Stimulated activated CD8-positive, alpha-beta memory T cell treated with anti-CD3 and anti-CD28 coated beads, Interleukin-4, amount 100 ng/mL, for 4 hours (primary cell): ENCODE measurements around the gene HEY2.
A peak's percentile ranks its signal among the peaks of the same experiment; 100 is the strongest.

ENCODE experiments used
- DNase-seq, 2 donors: peaks; one replicate each; pipeline ENCODE4 v3.0.0-alpha.2; 2020; ENCODE audit warnings: low read depth in 2 of 2, low spot score in 1 of 2

Gene HEY2

GRCh38 chr6:125742464-125743120 lies 6.8 kb upstream of the HEY2 start:
- no peak for DNase-seq

GRCh38 chr6:125743604-125744003 lies 5.8 kb upstream of the HEY2 start:
- no peak for DNase-seq

DNA sequence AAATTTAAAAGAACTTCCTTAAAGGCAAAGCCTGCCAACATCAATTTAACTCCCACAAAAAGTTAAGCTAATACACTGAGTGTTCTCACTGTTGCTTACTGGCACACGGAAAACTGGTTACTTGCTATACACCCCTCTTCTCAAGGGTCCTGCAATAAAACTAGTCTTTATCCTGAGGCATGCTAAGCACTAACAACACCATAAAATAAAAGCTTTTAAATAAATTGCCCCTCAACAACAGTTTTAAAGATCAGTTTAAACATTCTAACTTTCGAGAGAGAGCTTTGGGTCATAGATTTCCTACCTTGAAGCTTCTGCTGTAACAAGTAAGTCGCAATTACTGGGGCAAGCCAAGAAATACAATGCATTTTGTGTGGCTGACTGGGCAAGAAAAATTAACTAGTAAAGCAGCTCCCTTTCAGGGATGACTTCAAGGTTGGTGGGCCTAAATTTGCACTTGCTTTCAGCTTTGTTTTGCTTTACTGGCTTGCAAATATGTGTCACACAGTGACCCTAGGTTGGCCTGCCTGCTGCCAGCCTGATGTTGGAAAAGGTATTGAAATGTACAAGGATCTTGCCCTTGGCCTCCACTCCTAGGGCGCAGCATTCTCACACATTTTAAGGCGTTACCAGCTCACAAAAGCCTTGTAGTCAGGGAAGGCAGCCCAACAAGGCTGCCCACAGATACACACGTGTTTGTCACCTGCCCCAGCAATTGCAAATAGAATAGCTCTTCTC lies 4.0 kb upstream of the HEY2 start:
- no peak for DNase-seq

- no peak for DNase-seq
Measured at GRCh38 chr6:125746019-125746414, 3.4 kb upstream of the HEY2 start.

GRCh38 chr6:125746731-125747588 lies 2.5 kb upstream of the HEY2 start:
- DNase-seq = peak; percentile 50 to 53

DNA sequence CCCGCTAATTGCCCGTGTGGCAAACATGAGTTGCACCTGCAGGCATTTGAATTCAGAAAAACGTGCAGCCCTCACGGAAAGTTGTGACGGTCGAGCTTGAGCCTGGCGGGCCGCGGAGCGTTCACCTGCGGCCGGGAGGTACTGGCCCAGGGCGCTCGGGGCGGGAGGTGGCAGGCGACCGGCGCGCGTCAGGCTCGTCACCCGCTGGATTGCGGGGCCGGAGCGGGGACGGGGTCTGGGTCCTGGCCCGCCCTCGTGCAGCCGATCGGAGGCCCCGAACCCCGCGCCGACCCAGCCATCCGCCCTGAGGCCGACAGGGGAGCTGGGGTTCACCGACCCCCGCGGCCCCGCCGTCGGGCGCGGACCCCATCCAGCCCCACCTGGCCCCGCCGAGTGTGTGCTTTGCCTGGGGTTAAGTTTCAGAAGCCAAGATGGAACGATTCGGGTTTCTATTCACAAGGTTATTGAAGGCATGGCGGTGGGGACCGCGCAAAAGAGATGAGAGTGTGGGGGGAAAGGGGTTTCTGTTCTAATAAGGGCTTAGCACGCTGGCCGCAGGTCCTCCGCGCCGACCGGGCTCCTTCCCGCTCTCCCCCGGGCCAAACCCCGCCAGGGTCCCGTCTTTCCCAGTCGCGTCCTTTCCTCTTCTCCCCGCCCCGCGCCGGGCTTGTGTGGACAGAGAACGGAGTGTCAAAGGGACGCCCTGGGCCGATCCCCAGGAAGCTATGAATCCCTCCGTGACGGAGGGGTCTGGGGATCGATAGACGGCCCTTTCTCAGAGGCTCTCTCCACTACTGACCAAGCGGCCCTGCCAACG lies 1.6 kb upstream of the HEY2 start:
- DNase-seq = no peak

GRCh38 chr6:125748406-125749172 lies 843 bp upstream of the HEY2 start:
- no peak for DNase-seq

DNA sequence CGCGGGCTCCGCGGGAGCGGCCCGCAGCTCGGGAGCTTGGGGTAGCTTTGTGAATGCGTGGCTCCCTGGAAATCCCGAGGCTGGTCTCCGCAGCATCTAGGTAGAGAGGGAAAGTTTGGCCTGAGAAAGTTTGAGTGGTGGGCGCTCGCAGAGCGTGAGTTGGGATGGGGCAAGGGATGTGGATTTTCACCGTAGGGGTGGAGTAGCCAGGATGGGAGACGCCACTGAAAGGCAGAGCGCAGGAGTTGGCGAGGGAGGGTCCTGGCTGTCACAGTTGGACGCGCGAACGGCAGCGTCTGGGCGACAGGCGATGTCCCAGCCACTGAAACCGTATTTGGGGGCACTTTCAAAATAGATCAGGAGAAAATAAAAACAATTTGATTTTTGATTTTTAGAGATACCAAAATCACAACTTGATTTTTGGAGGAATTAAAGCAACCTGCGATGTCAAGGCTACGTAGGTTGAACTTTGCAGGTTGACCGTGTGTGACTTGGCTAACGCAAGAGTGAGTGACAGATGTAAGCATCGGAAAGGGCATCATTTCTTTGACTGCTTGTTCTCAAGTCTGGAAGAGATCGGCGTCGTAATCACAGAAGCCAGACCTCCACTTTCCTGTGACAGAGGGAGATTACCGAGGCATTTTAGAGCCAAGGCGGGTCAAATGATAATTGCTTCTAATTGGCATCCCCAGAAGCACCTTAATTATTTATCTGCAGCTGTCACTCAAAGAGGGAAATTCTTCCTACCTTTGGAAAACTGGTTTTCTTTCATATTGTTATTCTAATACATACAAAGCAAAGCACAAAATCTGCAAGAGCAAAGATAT lies 646 bp downstream of the HEY2 start:
- no peak for DNase-seq

- DNase-seq = no peak
Measured at GRCh38 chr6:125750692-125751333, 1.4 kb downstream of the HEY2 start.

DNA sequence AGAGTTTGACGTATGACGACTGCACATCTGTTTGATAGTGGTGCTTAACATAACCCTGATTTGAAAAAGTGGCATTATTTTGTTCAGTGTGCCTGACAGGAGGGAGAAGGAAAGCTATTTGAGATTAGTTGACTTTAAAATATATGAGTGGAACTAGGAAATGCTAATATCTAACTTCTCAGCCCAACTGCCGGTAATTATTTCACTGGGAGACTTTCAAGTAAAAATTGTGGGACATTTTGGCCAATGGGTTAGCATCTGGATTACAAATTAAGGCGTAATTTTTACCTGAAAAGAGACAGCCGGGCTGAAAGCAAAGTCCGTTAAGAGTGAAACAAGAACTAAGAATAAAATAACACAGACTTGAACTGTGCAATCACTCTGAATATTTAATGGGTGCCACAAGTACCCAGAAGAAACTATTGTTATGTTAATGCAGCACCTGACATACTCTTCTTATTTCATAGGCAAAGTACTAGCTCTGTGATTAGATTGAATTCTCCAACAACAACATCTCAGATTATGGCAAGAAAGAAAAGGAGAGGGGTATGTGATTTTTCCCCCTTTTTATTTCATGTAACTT lies 2.0 kb downstream of the HEY2 start:
- DNase-seq = no peak

DNA sequence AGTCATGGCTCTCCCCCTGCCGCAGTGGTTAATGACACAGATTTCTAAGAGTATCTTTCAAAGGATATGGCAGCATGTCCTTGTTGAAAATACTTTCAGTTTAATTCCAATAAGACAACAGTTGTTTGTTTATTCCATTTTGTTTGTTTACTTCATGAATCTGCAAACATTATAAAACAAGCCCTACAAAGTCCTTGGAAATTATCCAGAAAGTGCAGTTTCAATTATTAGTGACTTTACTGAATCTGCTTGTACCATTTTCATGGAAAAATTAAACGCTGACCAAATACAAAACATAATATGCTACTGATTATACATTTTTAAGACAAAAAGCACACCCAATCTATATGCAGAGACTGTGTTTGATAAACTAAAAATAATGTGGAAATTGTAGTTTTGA lies 3.3 kb downstream of the HEY2 start:
- DNase-seq = no peak

DNA sequence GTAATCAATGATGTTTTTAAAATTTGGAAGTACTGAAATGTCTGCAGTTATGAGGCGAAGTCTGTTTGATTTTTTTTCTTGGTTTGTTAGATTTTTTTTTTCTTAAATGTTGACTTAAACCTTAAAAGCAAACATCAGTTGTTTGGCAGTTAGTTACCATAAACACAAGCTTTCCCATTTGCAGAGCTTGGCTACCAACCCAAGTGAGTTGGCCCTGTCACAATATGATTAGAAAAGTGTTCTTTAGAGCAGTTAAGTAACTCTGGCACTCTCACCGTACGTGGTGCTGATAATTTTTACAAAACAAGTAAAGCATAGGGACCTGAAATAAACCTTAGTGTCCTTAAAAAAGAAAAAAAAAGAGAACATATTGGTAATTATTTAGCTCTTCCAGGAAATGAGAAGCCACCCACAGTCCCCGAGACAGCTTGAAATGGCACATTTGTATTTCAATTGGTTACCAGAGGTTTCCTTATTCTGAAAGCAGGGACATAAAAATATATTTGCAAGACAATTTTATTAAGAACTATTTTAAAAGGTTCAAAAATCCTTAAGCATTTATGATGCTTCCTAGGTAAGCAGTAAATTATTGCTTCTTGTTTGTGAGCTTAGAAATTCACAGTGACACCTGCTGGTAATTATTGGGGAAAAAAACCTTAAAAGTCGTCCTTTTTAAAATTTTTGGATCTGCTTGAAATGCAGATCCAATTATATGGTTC lies 3.9 kb downstream of the HEY2 start:
- no peak for DNase-seq

DNA sequence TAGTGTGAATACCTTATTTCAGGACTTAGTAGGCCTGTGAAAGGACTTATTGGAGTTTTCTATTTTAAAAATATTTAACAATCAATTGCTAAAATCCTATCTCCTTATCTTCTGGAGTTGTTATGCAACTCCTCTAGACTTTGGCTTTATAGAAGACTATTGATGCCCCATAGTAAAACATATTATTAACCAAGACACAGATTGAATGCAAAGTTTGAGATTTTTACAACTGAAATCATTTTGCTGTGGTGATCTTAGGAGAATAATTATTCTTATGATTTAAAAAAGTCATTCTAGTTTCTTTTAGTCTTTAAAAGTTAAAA lies 4.5 kb downstream of the HEY2 start:
- DNase-seq = no peak

GRCh38 chr6:125754566-125754965 lies 5.1 kb downstream of the HEY2 start:
- no peak for DNase-seq

GRCh38 chr6:125759184-125759902 lies 9.9 kb downstream of the HEY2 start:
- DNase-seq = no peak

DNA sequence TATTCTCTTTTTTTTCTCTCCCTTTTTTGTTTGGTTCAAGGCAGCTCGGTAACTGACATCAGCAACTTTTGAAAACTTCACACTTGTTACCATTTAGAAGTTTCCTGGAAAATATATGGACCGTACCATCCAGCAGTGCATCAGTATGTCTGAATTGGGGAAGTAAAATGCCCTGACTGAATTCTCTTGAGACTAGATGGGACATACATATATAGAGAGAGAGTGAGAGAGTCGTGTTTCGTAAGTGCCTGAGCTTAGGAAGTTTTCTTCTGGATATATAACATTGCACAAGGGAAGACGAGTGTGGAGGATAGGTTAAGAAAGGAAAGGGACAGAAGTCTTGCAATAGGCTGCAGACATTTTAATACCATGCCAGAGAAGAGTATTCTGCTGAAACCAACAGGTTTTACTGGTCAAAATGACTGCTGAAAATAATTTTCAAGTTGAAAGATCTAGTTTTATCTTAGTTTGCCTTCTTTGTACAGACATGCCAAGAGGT lies 10.6 kb downstream of the HEY2 start:
- no peak for DNase-seq

DNA sequence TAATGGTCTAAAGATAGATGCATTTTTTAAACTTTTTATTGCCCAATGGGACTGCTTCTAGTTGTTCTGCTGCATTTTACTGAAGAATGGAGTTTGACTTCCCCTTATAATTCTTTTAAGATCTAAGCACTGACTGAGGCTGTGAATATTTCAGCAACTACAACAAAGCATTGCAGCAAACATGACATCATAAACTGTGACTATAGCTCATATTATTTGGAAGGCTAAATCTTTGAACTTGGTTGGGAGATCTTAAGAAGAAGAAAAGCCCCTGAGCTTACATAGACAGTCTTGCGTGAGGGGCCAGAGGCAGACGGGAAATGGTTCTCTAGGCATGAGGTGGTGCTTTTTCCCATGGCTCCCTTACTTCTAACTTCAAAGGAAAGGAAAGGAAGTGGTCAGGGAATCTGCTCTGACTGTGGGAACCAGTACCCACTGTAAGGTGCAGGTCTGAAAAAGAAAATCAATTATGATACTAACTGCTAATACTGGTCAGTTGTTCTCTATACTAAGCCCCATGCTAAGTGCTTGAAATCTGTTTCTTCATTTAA lies 14.8 kb downstream of the HEY2 start:
- DNase-seq = no peak
